HepG2 (cell line): ENCODE data around the gene QKI. TPM values are rescaled to one million over a fixed set of nuclear protein-coding genes. Genes with fewer than 3 reads are reported as not detected.
A peak's percentile ranks its signal among the peaks of the same experiment; 100 is the strongest.

Experiments
- BCL3 ChIP-seq: sonication (generic); formaldehyde crosslinking; IDR thresholded peaks from 2 replicates; pipeline ENCODE4 v1.5.1; 2020; ENCODE audit warnings: mild to moderate bottlenecking, missing genetic modification reagents, moderate library complexity
- CENPT ChIP-seq: sonication (generic); formaldehyde crosslinking; IDR thresholded peaks from 2 replicates; pipeline ENCODE4 v1.8.0; 2022; ENCODE audit warnings: low read depth, mild to moderate bottlenecking, moderate library complexity, missing genetic modification reagents
- FOXK2 ChIP-seq: fragments of 450-650 bp; IDR thresholded peaks from 2 replicates; pipeline ENCODE4 v1.6.1; 2016
- HNRNPH1 ChIP-seq: fragments of 200-400 bp; formaldehyde crosslinking; optimal IDR thresholded peaks from 2 replicates; pipeline ENCODE3; 2017; ENCODE audit warnings: mild to moderate bottlenecking, low read depth, low read length
- IKZF4 ChIP-seq: sonication (generic); formaldehyde crosslinking; IDR thresholded peaks from 2 replicates; pipeline ENCODE4 v1.5.1; 2020; ENCODE audit warnings: borderline replicate concordance, mild to moderate bottlenecking, low read depth, missing genetic modification reagents; ENCODE audit errors: not compliant biosample characterization
- KLF11 ChIP-seq: IDR thresholded peaks from 2 replicates; pipeline ENCODE4 v1.6.1; 2016; ENCODE audit warnings: missing compliant biosample characterization
- MLXIP ChIP-seq: sonication (generic); formaldehyde crosslinking; IDR thresholded peaks from 2 replicates; pipeline ENCODE4 v1.9.0; 2021; ENCODE audit warnings: missing genetic modification reagents, borderline replicate concordance
- MTA3 ChIP-seq: sonication (generic); formaldehyde crosslinking; IDR thresholded peaks from 2 replicates; pipeline ENCODE4 v1.4.0; 2020; ENCODE audit warnings: missing genetic modification reagents
- PAF1 ChIP-seq: IDR thresholded peaks from 2 replicates; pipeline ENCODE4 v1.6.1; 2016; ENCODE audit warnings: missing genetic modification reagents, missing compliant biosample characterization
- SATB2 ChIP-seq: sonication (generic); formaldehyde crosslinking; IDR thresholded peaks from 2 replicates; pipeline ENCODE4 v1.5.0; 2020; ENCODE audit warnings: missing genetic modification reagents
- TARDBP ChIP-seq: sonication (generic); formaldehyde crosslinking; IDR thresholded peaks from 2 replicates; pipeline ENCODE4 v1.8.0; 2022; ENCODE audit warnings: mild to moderate bottlenecking, missing genetic modification reagents
- TBL1XR1 ChIP-seq: fragments of 150-350 bp; IDR thresholded peaks from 2 replicates; pipeline ENCODE4 v1.6.1; 2014; ENCODE audit warnings: borderline replicate concordance, low read length; ENCODE audit not compliant: partially characterized antibody
- THAP11 ChIP-seq: IDR thresholded peaks from 2 replicates; pipeline ENCODE4 v1.6.1; 2016; ENCODE audit warnings: missing biosample characterization, missing genetic modification reagents
- ZFX ChIP-seq: sonication (generic); formaldehyde crosslinking; IDR thresholded peaks from 2 replicates; pipeline ENCODE4 v1.4.0; 2020; ENCODE audit warnings: mild to moderate bottlenecking, low read depth, missing genetic modification reagents, moderate library complexity
- ZNF143 ChIP-seq: sonication (generic); formaldehyde crosslinking; IDR thresholded peaks from 2 replicates; pipeline ENCODE4 v1.4.0; 2020; ENCODE audit warnings: missing genetic modification reagents
- ZNF296 ChIP-seq: sonication (generic); formaldehyde crosslinking; conservative IDR thresholded peaks from 2 replicates; pipeline ENCODE4 v1.5.0; 2020; ENCODE audit warnings: mild to moderate bottlenecking, missing genetic modification reagents
- ZNF331 ChIP-seq: sonication (generic); formaldehyde crosslinking; IDR thresholded peaks from 2 replicates; pipeline ENCODE4 v1.4.0; 2020; ENCODE audit warnings: missing genetic modification reagents
- ZNF512 ChIP-seq: sonication (generic); formaldehyde crosslinking; IDR thresholded peaks from 2 replicates; pipeline ENCODE4 v1.4.0; 2020; ENCODE audit warnings: mild to moderate bottlenecking, missing genetic modification reagents
- ZNF891 ChIP-seq: sonication (generic); formaldehyde crosslinking; IDR thresholded peaks from 2 replicates; pipeline ENCODE4 v1.5.0; 2020; ENCODE audit warnings: mild to moderate bottlenecking, missing genetic modification reagents
- ZSCAN5A ChIP-seq: sonication (generic); formaldehyde crosslinking; IDR thresholded peaks from 2 replicates; pipeline ENCODE4 v1.8.0; 2022; ENCODE audit warnings: mild to moderate bottlenecking, missing genetic modification reagents, borderline replicate concordance
- polyA plus RNA-seq, 8 experiments: library from polyadenylated mRNA; depleted of rRNA in 3 of 8; stranded (reverse) in 7 of 8; unstranded in 1 of 8; fragments of >200 nt; fragmentation: Illumina TruSeq in 4 of 8; extraction: Trizol in 4 of 8; gene quantifications; 2 replicates each; pipeline versions ENCODE4 v1.2.1 to v1.2.3, GENCODE V29; 2011 to 2016; ENCODE audit warnings: low read depth in 4 of 8, missing spikeins in 1 of 8, mixed read lengths in 1 of 8; ENCODE audit not compliant: insufficient read depth in 1 of 8
- total RNA-seq, 5 experiments: library from RNA; depleted of rRNA; stranded (reverse); fragments of >200 nt; fragmentation: Illumina TruSeq; extraction: Trizol; gene quantifications; 2 replicates each; pipeline ENCODE4 v1.2.3, GENCODE V29; 2016; ENCODE audit warnings: low read depth in 1 of 5

QKI gene
- total and polyA plus RNA-seq, 2 of the 13 experiments (the other 11 are each of a cell fraction or from before 2014, with no cell fraction given), result 136 to 137 TPM

GRCh38 chr6:163413345-163414116 is 987 bp upstream of the QKI start (continued):
- TF ChIP-seq CENPT, result peak; percentile 76; the same call in 1 of the 2 replicates
- TF ChIP-seq FOXK2, result no peak
- TF ChIP-seq TARDBP (CRISPR knock-in tag), result peak; percentile 80; the same call in 1 of the 2 replicates
- no peak for TF ChIP-seq ZNF512 (CRISPR knock-in tag)
- peak; percentile 30 for TF ChIP-seq THAP11 (CRISPR knock-in tag)
- TF ChIP-seq ZNF891 (CRISPR knock-in tag), result peak; percentile 93; the same call in 1 of the 2 replicates
- no peak for TF ChIP-seq HNRNPH1
- TF ChIP-seq PAF1 (CRISPR knock-in tag), result no peak
- peak; percentile 75; the same call in 1 of the 2 replicates for TF ChIP-seq ZNF331 (CRISPR knock-in tag)
- no peak for TF ChIP-seq ZNF296 (CRISPR knock-in tag)
- peak; percentile 90 for TF ChIP-seq ZFX (CRISPR knock-in tag)
- TF ChIP-seq KLF11 (CRISPR knock-in tag), result no peak
- TF ChIP-seq MTA3 (CRISPR knock-in tag), result no peak
- peak; percentile 77; the same call in 1 of the 2 replicates for TF ChIP-seq ZSCAN5A (CRISPR knock-in tag)
- TF ChIP-seq BCL3, result peak; percentile 95
- peak; percentile 47 for TF ChIP-seq IKZF4
- no peak; the same call in 1 of the 2 replicates for TF ChIP-seq SATB2 (CRISPR knock-in tag)
- peak; percentile 42 for TF ChIP-seq TBL1XR1
- peak; percentile 54 for TF ChIP-seq MLXIP (CRISPR knock-in tag)
- no peak; the same call in 1 of the 2 replicates for TF ChIP-seq ZNF143 (CRISPR knock-in tag)
